ENCODE measurements around the gene EHMT1.

DNA sequence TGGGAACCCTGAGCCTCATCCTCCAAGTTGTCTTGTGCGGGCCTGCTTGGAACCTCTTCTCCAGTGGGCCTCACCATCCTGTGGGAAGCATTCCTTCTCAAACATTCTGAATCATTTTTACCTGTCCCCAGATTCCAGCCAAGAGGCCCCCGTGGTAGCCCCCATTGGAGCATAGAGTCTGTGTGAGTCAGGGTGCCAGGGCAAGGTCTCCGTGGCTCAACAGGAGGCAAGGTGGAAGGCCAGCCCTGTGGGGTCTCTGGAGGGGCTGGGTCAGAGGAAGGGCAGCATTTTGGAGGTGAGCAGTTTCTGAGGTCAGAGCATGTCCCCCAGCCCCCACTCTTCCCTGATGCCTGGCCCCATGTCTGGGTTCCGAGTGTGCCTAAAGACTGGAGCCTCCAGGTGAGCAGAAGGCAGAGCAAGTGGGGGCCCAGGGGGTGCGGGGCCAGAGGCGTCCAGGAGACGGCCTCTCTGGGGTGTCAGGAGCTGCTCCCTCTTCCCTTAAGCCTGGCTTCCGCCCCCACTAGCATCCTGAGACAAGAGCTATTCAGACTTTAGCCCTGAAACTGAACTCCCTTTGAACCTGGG lies 260.9 kb downstream of the EHMT1 start:
- no peak for TF ChIP-seq EZH2 (IDR thresholded peaks at IDR 0.05)
- TF ChIP-seq POLR2AphosphoS5 (IDR thresholded peaks at IDR 0.05; ENCODE audit: borderline replicate concordance, low read depth, low read length): no peak
- no peak for TF ChIP-seq FOXP2 (optimal IDR thresholded peaks at IDR 0.05; ENCODE audit: control extremely low read depth, extremely low read length, insufficient read depth)
